DMS114 treated with DMSO at 0.1 percent for 48 hours (cell line): ENCODE results near the gene C2CD3.

Experiments used
- DNase-seq: peaks from one replicate; lab custom pipeline; 2025; ENCODE audit not compliant: unreplicated experiment; lab: John Stamatoyannopoulos, UW

The C2CD3 gene

GRCh38 chr11:74170694-74171629 is at the start of gene C2CD3, which contains the start of gene PPME1:
Gene C2CD3 (minus strand): TSS chr11:74171002. CDS start chr11:74170792, 210 bp downstream.
Gene PPME1 (plus strand): TSS chr11:74171289. CDS start chr11:74171422, 133 bp downstream.
- peak; percentile 96 for DNase-seq

GRCh38 chr11:74220376-74220775 is 49.6 kb upstream of the C2CD3 start:
- no peak for DNase-seq

- DNase-seq, result no peak
These were observed 41.7 kb upstream of the C2CD3 start for GRCh38 chr11:74212533-74212932.

GRCh38 chr11:74208507-74208906 is 37.7 kb upstream of the C2CD3 start:
- no peak for DNase-seq

- DNase-seq, result no peak
These were observed 35.9 kb upstream of the C2CD3 start for GRCh38 chr11:74206746-74207145.

GRCh38 chr11:74205181-74205580 is 34.4 kb upstream of the C2CD3 start:
- no peak for DNase-seq

- DNase-seq, result no peak
These were observed 33.9 kb upstream of the C2CD3 start for GRCh38 chr11:74204701-74205100.

- DNase-seq, result no peak
These were observed 33.2 kb upstream of the C2CD3 start for GRCh38 chr11:74203966-74204365.

GRCh38 chr11:74196781-74197486 is 26.1 kb upstream of the C2CD3 start:
- no peak for DNase-seq

- no peak for DNase-seq
These were observed 25.0 kb upstream of the C2CD3 start for GRCh38 chr11:74195828-74196227.

GRCh38 chr11:74185695-74186094 is 14.9 kb upstream of the C2CD3 start:
- DNase-seq, result no peak

- DNase-seq, result no peak
These were observed 14.5 kb upstream of the C2CD3 start for GRCh38 chr11:74185285-74185684.

- no peak for DNase-seq
These were observed 11.8 kb upstream of the C2CD3 start for GRCh38 chr11:74182635-74183034.

- no peak for DNase-seq
These were observed 8.6 kb upstream of the C2CD3 start for GRCh38 chr11:74179234-74180052.

GRCh38 chr11:74175920-74176319 is 5.1 kb upstream of the C2CD3 start:
- no peak for DNase-seq

- no peak for DNase-seq
These were observed 1.2 kb upstream of the C2CD3 start for GRCh38 chr11:74171997-74172396.

- no peak for DNase-seq
These were observed 797 bp upstream of the C2CD3 start for GRCh38 chr11:74171630-74171968.

GRCh38 chr11:74169738-74170458 is 904 bp downstream of the C2CD3 start:
- no peak for DNase-seq

GRCh38 chr11:74168838-74169237 is 2.0 kb downstream of the C2CD3 start:
- no peak for DNase-seq

- DNase-seq, result no peak
These were observed 7.9 kb downstream of the C2CD3 start for GRCh38 chr11:74162681-74163467.
